ENCODE data around the gene SERPIND1. TPM values are rescaled to one million over a fixed set of nuclear protein-coding genes. Genes with fewer than 3 reads are reported as not detected.

The SERPIND1 gene
- total and polyA plus RNA-seq, 10 of the 15 experiments (the other 5 are each of a cell fraction or from before 2014, with no cell fraction given) = 0.08 to 0.85 (median 0.38) TPM; not detected in 1

DNA sequence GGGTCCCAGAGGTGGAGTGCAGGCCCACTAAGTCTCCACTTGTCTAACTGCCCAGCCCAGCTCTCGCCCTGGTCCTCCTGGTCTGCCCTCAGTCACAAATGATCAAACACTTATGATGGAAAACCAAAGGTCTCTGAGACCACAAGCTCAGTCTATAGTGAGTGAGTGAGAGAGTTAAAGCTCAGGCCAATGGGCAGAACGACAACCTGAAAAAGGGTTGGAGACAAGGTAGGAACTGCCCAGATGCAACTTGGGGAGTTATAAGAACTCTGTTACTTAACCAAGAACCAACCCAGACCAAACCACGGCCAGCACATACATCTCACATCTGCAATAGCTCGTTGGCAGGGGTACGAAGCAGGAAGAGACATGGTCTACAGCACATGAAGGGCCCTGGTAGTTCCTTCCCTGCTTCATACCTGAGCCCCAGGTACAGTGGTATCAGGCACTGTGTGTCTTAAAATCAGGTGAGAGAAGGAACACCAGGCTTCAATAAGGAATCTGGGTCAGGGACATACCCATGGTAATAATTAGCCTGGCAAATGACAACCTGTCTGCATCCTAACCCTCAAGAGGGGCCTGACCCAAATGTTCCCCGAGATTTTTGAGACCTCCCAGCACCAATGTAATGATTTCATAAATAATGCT is 35.7 kb downstream of the SERPIND1 start (continued):
- TF ChIP-seq, protein P1, sequence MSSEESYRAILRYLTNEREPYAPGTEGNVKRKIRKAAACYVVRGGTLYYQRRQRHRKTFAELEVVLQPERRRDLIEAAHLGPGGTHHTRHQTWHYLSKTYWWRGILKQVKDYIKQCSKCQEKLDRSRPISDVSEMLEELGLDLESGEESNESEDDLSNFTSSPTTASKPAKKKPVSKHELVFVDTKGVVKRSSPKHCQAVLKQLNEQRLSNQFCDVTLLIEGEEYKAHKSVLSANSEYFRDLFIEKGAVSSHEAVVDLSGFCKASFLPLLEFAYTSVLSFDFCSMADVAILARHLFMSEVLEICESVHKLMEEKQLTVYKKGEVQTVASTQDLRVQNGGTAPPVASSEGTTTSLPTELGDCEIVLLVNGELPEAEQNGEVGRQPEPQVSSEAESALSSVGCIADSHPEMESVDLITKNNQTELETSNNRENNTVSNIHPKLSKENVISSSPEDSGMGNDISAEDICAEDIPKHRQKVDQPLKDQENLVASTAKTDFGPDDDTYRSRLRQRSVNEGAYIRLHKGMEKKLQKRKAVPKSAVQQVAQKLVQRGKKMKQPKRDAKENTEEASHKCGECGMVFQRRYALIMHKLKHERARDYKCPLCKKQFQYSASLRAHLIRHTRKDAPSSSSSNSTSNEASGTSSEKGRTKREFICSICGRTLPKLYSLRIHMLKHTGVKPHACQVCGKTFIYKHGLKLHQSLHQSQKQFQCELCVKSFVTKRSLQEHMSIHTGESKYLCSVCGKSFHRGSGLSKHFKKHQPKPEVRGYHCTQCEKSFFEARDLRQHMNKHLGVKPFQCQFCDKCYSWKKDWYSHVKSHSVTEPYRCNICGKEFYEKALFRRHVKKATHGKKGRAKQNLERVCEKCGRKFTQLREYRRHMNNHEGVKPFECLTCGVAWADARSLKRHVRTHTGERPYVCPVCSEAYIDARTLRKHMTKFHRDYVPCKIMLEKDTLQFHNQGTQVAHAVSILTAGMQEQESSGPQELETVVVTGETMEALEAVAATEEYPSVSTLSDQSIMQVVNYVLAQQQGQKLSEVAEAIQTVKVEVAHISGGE (CRISPR knock-in tag; IDR thresholded peaks at IDR 0.05) = no peak
- TF ChIP-seq CREB1 (IDR thresholded peaks at IDR 0.05; ENCODE audit: low read depth) = no peak

DNA sequence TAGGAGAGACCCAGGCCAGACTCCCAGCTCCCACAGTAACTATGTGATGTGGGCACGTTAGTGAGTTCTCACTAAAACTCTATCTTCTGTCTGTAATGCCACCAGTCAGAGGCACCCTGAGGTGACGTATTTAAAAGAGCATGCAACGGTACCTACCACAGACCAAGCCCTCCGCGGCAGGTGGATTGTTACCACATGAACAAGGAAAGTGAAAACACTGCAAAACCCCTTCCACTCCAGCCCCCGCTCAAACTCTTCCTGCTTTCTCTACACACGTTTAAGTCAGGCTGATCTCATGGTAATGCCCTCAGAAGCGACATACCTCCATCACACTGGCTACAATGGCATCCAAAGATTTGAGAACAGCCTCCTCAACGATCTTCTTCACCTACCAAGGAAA is 36.7 kb downstream of the SERPIND1 start:
- no TSS peak for BruUV-seq (replicated peaks)
- in situ Hi-C loops (cut with MboI) = no loop called here
- no peaks in the 10 kb centered on the region for H3K27me3 ChIP-seq (replicated peaks in 1 of 2; ENCODE audit: control insufficient read depth in 2 of 2, insufficient read depth in 2 of 2, low read length in 1 of 2)
- no peak overlapping the region for H3K27ac ChIP-seq (ENCODE audit: control insufficient read depth, insufficient read depth)
- ChIA-PET POLR2A (no interaction called here), CTCF (no interaction called here), SMC1A (ENCODE audit: uncharacterized antibody, unreplicated experiment) (no interaction called here), RAD21 (ENCODE audit: unreplicated experiment) (no interaction called here)
- TF ChIP-seq USF1 (IDR thresholded peaks at IDR 0.05; ENCODE audit: borderline replicate concordance, extremely low read length, insufficient read depth, low read depth, low read length) (no peak), TBL1XR1 (IDR thresholded peaks at IDR 0.05; ENCODE audit: low read depth, low read length) (no peak), POLR2AphosphoS5 (IDR thresholded peaks at IDR 0.05; ENCODE audit: low read length) (no peak), ZSCAN29 (IDR thresholded peaks at IDR 0.05) (no peak), E4F1 (IDR thresholded peaks at IDR 0.05; ENCODE audit: borderline replicate concordance, partially characterized antibody) (no peak), EED (IDR thresholded peaks at IDR 0.05; ENCODE audit: low read depth) (no peak), EP300 (IDR thresholded peaks at IDR 0.05; ENCODE audit: borderline replicate concordance in 1 of 2, control insufficient read depth in 1 of 2, low read depth in 2 of 2, low read length in 2 of 2) (no peak), PAX8 (IDR thresholded peaks at IDR 0.05) (no peak)
- TF ChIP-seq, protein P2, sequence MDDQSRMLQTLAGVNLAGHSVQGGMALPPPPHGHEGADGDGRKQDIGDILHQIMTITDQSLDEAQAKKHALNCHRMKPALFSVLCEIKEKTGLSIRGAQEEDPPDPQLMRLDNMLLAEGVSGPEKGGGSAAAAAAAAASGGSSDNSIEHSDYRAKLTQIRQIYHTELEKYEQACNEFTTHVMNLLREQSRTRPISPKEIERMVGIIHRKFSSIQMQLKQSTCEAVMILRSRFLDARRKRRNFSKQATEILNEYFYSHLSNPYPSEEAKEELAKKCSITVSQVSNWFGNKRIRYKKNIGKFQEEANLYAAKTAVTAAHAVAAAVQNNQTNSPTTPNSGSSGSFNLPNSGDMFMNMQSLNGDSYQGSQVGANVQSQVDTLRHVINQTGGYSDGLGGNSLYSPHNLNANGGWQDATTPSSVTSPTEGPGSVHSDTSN (IDR thresholded peaks at IDR 0.05; ENCODE audit: insufficient replicate concordance, low read depth, low read length) = no peak
- TF ChIP-seq, protein P3, sequence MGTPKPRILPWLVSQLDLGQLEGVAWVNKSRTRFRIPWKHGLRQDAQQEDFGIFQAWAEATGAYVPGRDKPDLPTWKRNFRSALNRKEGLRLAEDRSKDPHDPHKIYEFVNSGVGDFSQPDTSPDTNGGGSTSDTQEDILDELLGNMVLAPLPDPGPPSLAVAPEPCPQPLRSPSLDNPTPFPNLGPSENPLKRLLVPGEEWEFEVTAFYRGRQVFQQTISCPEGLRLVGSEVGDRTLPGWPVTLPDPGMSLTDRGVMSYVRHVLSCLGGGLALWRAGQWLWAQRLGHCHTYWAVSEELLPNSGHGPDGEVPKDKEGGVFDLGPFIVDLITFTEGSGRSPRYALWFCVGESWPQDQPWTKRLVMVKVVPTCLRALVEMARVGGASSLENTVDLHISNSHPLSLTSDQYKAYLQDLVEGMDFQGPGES (IDR thresholded peaks at IDR 0.05) = no peak
- H3K79me2 ChIP-seq (ENCODE audit: control insufficient read depth, insufficient read depth, low read length) = no peaks in the 10 kb centered on the region
- over 99% methylated on average over 9 of the region's 9 CpGs for WGBS (ENCODE audit: insufficient coverage, insufficient replicate concordance, low lambda C conversion rate, missing lambda C conversion rate)
- H4K20me1 ChIP-seq (ENCODE audit: control insufficient read depth, insufficient read depth) = no peaks in the 10 kb centered on the region
- peaks cover 0 to 2% of the 10 kb centered on the region in 2 experiments; a peak in 2 of 4 replicates for H3K36me3 ChIP-seq (ENCODE audit: control insufficient read depth in 2 of 2, insufficient read depth in 2 of 2, low read length in 1 of 2)
- H2AFZ ChIP-seq (ENCODE audit: control insufficient read depth, low read depth, low read length) = no peak overlapping the region
- intact Hi-C loops (cut with micrococcal nuclease; ENCODE audit: unreplicated experiment) = no loop called here
- H3K4me2 ChIP-seq (ENCODE audit: control insufficient read depth, insufficient read depth) = no peak overlapping the region
- ATAC-seq (no peak), FAIRE-seq (no peak), DNase-seq (ENCODE audit: low read depth, low spot score) (no peak)
- H3K9ac ChIP-seq (ENCODE audit: control insufficient read depth, insufficient read depth, low read length) = no peak overlapping the region
- no peak overlapping the region for H3K4me3 ChIP-seq
- H3K9me3 ChIP-seq (replicated peaks; ENCODE audit: control insufficient read depth, insufficient read depth, low read length) = no peaks in the 10 kb centered on the region
- no peaks in the 10 kb centered on the region for H3K4me1 ChIP-seq (ENCODE audit: control insufficient read depth, insufficient read depth, low read length)

Measured in GM12878 (cell line).